SU-DHL-6 (cell line): ENCODE results near the gene ISM1.

Experiments
- H2AFZ ChIP-seq: fragments of 200-600 bp; sonication (generic); 2 replicates; pipeline ENCODE4 v1.6.1; 2014; ENCODE audit warnings: low read depth, mild to moderate bottlenecking, moderate library complexity, mixed read lengths, antibody characterized with exemption, low read length; ENCODE audit not compliant: severe bottlenecking
- H3F3A ChIP-seq: fragments of 200-600 bp; shearing (Covaris generic); 2 replicates; pipeline ENCODE4 v1.6.0; 2016; ENCODE audit warnings: antibody characterized with exemption, mild to moderate bottlenecking; ENCODE audit not compliant: insufficient read depth
- H3K27ac ChIP-seq: fragments of 200-600 bp; sonication (generic); 2 replicates; pipeline ENCODE4 v1.5.1; 2016; ENCODE audit warnings: low read depth, mild to moderate bottlenecking, low read length, moderate library complexity, mixed read lengths
- H3K27me3 ChIP-seq: fragments of 200-600 bp; sonication (generic), shearing (Covaris generic); 2 replicates; pipeline ENCODE4 v1.6.0; 2014; ENCODE audit warnings: mild to moderate bottlenecking, low read length
- H3K36me3 ChIP-seq: fragments of 200-600 bp; sonication (generic); 2 replicates; pipeline ENCODE4 v1.6.1; 2014; ENCODE audit warnings: mild to moderate bottlenecking, low read length, mixed read lengths
- H3K4me2 ChIP-seq: fragments of 300-600, 200-600 bp; shearing (Covaris generic), sonication (generic); 2 replicates; pipeline ENCODE4 v1.6.0; 2014; ENCODE audit warnings: low read length, low read depth, mild to moderate bottlenecking; ENCODE audit not compliant: poor library complexity, severe bottlenecking
- H3K4me3 ChIP-seq: fragments of 200-600 bp; sonication (generic); 2 replicates; pipeline ENCODE4 v1.5.1; 2014; ENCODE audit warnings: antibody characterized with exemption, low read length, mild to moderate bottlenecking, mixed read lengths; ENCODE audit not compliant: insufficient read depth, poor library complexity, severe bottlenecking
- H3K79me2 ChIP-seq: fragments of 200-600 bp; sonication (generic); 2 replicates; pipeline ENCODE4 v1.6.1; 2014; ENCODE audit warnings: mild to moderate bottlenecking, low read length, moderate library complexity; ENCODE audit not compliant: insufficient read depth
- H3K9ac ChIP-seq: fragments of 200-600 bp; sonication (generic); 2 replicates; pipeline ENCODE4 v1.7.0; 2014; ENCODE audit warnings: mild to moderate bottlenecking, low read length
- H3K9me2 ChIP-seq: fragments of 200-600 bp; sonication (generic); replicated peaks from 2 replicates; pipeline ENCODE4 v1.6.1; 2014; ENCODE audit warnings: low read length; ENCODE audit not compliant: insufficient read depth
- H3K9me3 ChIP-seq: fragments of 200-600 bp; sonication (generic); 2 replicates; pipeline ENCODE4 v1.6.1; 2014; ENCODE audit warnings: low read length, mixed read lengths; ENCODE audit not compliant: insufficient read depth
- H4K20me1 ChIP-seq: fragments of 200-600 bp; sonication (generic); 2 replicates; pipeline ENCODE4 v1.6.1; 2014; ENCODE audit warnings: low read depth, mild to moderate bottlenecking, antibody characterized with exemption, low read length, moderate library complexity, mixed read lengths
- EZH2phosphoT487 ChIP-seq: fragments of 200-600 bp; sonication (generic), shearing (Covaris generic); conservative IDR thresholded peaks from 2 replicates; pipeline ENCODE4 v1.6.1; 2018; ENCODE audit warnings: mild to moderate bottlenecking, antibody characterized with exemption, low read length, moderate library complexity, mixed read lengths
- TF ChIP-seq, protein P1 (sequence below): fragments of 200-600 bp; sonication (generic); IDR thresholded peaks from one replicate; pipeline ENCODE4 v1.5.1; 2017; ENCODE audit warnings: antibody characterized with exemption, mild to moderate bottlenecking, low read length, moderate library complexity; ENCODE audit not compliant: insufficient read depth, poor library complexity, severe bottlenecking

Gene ISM1

DNA sequence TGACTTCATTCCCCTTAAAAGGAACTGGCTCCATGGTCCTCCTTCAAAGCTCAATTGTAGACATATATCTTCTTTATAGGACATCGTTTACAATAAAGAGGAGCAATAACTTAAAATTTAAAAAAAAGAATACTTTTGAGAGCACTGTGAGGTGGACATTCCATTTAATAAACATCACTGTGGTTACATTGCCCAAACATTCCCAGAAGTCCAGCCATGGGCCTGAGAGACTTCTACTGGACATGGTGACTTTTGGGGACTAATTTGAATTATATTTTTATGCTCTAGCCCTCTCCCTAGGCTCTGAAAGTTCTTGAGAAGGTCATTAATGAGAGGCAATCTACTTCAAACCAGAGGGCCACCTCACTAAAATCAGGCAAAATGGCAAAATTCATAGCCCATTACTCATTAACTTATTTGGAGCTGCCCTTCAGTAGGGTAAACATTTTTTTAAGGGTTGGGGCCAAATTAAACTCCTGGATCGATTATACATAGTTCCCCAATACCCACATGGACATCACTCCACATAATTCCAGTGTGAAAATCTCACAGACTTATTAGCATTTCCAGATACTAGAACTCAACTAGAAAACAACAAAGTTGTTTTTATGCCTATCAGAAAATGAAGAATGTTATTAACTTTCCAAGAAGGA, 17.1 kb downstream of the ISM1 start:
- H2AFZ ChIP-seq, result no peak overlapping the region
- no peak overlapping the region for H3K4me2 ChIP-seq
- no peak overlapping the region for H3K9ac ChIP-seq
- no peak overlapping the region for H3K4me3 ChIP-seq
- TF ChIP-seq EZH2phosphoT487, result no peak
- TF ChIP-seq, protein P1, sequence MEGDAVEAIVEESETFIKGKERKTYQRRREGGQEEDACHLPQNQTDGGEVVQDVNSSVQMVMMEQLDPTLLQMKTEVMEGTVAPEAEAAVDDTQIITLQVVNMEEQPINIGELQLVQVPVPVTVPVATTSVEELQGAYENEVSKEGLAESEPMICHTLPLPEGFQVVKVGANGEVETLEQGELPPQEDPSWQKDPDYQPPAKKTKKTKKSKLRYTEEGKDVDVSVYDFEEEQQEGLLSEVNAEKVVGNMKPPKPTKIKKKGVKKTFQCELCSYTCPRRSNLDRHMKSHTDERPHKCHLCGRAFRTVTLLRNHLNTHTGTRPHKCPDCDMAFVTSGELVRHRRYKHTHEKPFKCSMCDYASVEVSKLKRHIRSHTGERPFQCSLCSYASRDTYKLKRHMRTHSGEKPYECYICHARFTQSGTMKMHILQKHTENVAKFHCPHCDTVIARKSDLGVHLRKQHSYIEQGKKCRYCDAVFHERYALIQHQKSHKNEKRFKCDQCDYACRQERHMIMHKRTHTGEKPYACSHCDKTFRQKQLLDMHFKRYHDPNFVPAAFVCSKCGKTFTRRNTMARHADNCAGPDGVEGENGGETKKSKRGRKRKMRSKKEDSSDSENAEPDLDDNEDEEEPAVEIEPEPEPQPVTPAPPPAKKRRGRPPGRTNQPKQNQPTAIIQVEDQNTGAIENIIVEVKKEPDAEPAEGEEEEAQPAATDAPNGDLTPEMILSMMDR, result no peak
- no peaks in the 10 kb centered on the region for H3F3A ChIP-seq
- no peaks in the 10 kb centered on the region for H3K27me3 ChIP-seq
- H3K27ac ChIP-seq, result no peak overlapping the region
- H3K79me2 ChIP-seq, result no peaks in the 10 kb centered on the region
- no peaks in the 10 kb centered on the region for H3K36me3 ChIP-seq
- no peaks in the 10 kb centered on the region for H3K9me2 ChIP-seq
- H4K20me1 ChIP-seq, result no peaks in the 10 kb centered on the region
- no peaks in the 10 kb centered on the region for H3K9me3 ChIP-seq

DNA sequence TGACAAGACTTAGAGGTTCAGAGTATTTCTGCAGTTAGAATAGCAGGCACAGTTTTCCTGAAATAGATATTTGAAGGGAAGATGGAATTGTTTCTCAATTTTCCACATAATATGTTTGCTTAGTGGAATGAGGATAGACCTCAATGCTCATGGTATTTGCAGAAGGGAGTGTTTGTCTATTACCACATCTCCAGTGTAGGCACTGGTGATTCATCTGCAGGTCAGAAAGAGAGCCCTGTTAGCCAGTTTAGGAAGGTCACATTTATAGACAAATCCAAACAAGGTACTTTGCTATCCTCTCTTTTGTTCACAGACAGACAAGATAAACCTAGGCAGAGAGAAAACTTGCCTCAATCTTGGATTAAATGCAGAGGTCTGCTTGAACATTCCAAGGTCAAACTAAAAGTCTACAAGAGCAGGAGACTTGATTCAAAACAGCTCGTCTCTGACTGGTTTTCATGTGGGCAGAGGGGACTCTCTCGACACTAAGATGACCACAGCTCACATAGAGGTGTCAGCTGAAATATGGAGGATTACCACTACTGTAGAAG, 22.8 kb downstream of the ISM1 start:
- no peaks in the 10 kb centered on the region for H3K9me2 ChIP-seq
- no peaks in the 10 kb centered on the region for H4K20me1 ChIP-seq
- no peaks in the 10 kb centered on the region for H3K27me3 ChIP-seq
- H3K4me2 ChIP-seq, result no peak overlapping the region
- H3F3A ChIP-seq, result no peaks in the 10 kb centered on the region
- H3K9me3 ChIP-seq, result no peaks in the 10 kb centered on the region
- H3K36me3 ChIP-seq, result no peaks in the 10 kb centered on the region
- no peak overlapping the region for H2AFZ ChIP-seq
- H3K27ac ChIP-seq, result no peak overlapping the region
- no peaks in the 10 kb centered on the region for H3K79me2 ChIP-seq
- H3K9ac ChIP-seq, result no peak overlapping the region
- no peak for TF ChIP-seq EZH2phosphoT487
- TF ChIP-seq, protein P1, result no peak
- no peak overlapping the region for H3K4me3 ChIP-seq

DNA sequence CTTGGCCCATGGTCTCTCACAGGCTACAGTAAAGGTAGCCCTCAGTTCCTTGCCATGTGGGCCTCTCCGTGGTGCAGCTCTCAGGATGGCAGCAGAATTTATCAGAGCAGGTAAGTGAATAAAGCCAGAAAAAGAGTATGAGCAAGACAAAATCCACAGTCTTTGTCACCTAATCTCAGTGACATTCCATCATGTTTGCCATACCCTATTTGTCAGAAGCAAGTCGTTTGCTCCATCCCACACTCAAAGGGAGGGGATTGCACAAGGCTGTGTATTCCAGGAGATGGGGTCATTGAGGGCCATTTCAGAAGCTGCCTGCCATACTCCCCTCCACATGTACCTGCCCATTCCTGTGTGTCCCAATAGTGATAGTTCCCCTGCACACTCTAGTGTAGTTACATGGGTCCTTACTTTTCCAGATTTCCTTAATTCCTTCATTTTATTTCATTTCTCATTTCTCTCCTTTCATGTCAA, 24.2 kb downstream of the ISM1 start:
- no peaks in the 10 kb centered on the region for H3K9me3 ChIP-seq
- no peaks in the 10 kb centered on the region for H4K20me1 ChIP-seq
- H3K79me2 ChIP-seq, result no peaks in the 10 kb centered on the region
- no peak for TF ChIP-seq EZH2phosphoT487
- TF ChIP-seq, protein P1, result no peak
- no peaks in the 10 kb centered on the region for H3K27me3 ChIP-seq
- H3K9me2 ChIP-seq, result no peaks in the 10 kb centered on the region
- H3K4me2 ChIP-seq, result no peak overlapping the region
- no peak overlapping the region for H3K4me3 ChIP-seq
- no peaks in the 10 kb centered on the region for H3K36me3 ChIP-seq
- no peak overlapping the region for H2AFZ ChIP-seq
- H3F3A ChIP-seq, result no peaks in the 10 kb centered on the region
- H3K27ac ChIP-seq, result no peak overlapping the region
- no peak overlapping the region for H3K9ac ChIP-seq
